GM12891 (cell line): ENCODE data around the gene PLAU.

Source experiments
- POLR2A ChIP-seq: IDR thresholded peaks from 2 replicates; pipeline ENCODE4 v1.6.1; 2011; ENCODE audit warnings: low read depth, low read length, control low read depth
- POLR2AphosphoS5 ChIP-seq: IDR thresholded peaks from 2 replicates; pipeline ENCODE4 v1.6.1; 2011; ENCODE audit warnings: low read depth, low read length, control low read depth
- POU2F2 ChIP-seq: IDR thresholded peaks from 2 replicates; pipeline ENCODE4 v1.6.1; 2011; ENCODE audit warnings: low read depth, mild to moderate bottlenecking, control low read depth, low read length, moderate library complexity
- TAF1 ChIP-seq: IDR thresholded peaks from 2 replicates; pipeline ENCODE4 v1.6.1; 2011; ENCODE audit warnings: low read depth, low read length, control low read depth

DNA sequence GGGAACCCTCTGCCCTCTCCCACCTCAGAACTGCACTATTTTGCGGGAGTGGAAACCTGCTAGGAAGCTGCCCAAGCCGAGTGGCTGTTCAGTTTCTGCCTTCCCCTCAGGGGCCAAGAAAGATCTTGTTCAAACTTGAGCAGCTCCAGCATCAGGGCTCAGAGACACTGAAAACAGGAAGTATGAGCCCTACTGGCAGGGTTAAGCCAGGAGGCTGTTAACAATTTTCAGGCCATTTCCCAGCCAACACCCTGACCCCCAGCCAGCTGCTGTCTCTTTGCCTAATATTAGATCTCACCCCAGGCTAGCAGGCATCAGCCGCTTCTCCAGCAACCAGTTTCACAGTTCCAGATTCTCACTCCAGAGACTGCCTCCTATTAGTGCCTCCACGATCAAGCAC is 9.2 kb downstream of the PLAU start:
- TF ChIP-seq POLR2A = no peak
- no peak for TF ChIP-seq TAF1
- no peak for TF ChIP-seq POLR2AphosphoS5
- no peak for TF ChIP-seq POU2F2
